NCI-H460 (cell line): ENCODE data around the gene ANO6. TPM values are rescaled to one million over a fixed set of nuclear protein-coding genes. Genes with fewer than 3 reads are reported as not detected.

Experiments used
- DNase-seq: peaks from one replicate; pipeline ENCODE4 v3.0.0-alpha.2; 2016; ENCODE audit warnings: low read depth; ENCODE audit errors: extremely low read depth
- total RNA-seq: library from RNA; depleted of rRNA; stranded (reverse); fragments of >200 nt; shearing (Covaris generic); gene quantifications from 2 replicates; pipeline ENCODE4 v1.2.3, GENCODE V29; 2014

Gene ANO6
- total RNA-seq, 1 experiment from 2014 or later: 66.8 TPM

DNA sequence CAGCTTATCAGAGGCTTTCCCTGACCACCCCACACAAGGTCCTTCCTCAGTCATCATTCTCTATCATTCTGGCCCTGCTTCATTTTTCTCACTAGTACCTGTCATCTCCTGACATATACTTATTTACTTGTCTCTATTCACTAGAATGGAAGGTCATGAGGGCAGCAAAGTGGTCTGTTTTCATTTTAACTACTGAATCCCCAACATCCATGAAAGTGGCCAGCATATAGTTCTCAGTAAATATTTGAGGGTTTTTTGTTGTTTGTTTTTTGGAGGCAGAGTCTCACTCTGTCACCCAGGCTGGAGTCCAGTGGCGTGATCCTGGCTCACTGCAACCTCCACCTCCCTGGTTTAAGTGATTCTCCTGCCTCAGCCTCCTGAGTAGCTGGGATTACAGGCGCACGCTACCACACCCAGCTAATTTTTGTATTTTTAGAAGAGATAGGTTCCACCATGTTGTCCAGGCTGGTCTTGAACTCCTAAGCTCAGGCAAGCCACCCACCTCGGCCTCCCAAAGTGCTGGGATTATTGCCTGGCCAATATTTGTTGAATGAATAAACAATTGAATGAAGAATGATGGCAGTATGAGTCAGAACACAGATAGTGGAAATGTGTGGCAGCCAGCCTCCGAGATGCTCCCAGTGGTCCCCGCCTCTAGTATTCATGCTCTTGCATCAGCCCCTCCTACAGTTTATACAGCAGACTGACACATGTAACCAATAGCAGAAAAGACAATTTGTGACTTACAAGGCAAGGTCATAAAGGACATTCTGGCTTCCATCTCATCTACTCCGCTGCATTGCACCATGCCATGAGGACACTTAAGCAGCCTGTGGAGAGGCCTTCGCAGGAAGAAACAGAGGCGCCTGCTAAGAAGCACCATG lies 7.0 kb upstream of the ANO6 start:
- peak; percentile 33 for DNase-seq

DNA sequence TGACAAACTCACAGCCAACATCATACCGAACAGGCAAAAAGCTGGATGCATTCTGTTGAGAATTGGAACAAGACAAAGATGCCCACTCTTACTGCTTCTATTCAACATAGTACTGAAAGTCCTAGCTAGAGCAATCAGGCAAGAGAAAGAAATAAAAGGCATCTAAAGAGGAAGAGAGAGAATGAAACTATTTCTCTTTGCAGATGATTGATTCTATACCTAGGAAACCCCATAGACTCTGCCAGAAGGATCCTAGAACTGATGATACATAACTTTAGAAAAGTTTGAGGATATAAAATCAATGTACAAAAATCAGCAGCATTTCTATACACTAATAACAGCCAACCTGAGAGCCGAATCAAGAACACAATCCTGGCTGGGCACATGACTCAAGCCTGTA lies 6.1 kb upstream of the ANO6 start:
- DNase-seq: no peak

DNA sequence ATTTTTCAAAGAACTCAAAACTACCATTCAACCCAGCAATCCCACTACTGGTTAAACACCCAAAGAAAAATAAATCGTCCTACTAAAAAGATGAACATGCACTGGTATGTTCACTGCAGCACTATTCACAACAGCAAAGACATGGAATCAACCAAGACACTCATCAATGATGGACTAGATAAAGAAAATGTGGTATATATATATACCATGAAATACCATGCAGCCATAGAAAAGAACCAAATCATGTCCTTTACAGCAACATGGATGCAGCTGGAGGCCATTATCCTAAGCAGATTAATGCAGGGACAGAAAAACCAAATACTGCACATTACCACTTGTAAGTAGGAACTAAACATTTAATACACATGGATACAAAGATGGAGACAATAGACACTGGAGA lies 3.8 kb upstream of the ANO6 start:
- DNase-seq: no peak

DNA sequence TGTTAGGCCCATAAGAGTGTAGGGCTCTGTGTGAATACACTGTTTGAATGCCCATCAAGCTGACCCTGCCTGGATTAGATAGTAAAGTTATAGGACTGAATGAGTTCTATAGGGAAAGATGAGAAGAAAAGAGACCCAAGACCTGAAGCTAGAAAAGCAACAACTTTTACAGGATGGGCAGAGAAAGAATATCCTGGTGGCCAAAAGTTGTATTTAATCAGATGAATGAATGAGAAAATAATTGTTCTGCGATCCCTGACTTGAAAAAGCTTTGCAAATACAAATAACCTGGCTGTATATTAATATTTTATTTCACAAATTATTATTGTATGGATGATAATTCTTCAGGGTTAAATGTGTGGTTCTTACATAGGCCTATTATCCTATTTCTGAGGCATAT lies 2.8 kb upstream of the ANO6 start:
- DNase-seq: no peak

DNA sequence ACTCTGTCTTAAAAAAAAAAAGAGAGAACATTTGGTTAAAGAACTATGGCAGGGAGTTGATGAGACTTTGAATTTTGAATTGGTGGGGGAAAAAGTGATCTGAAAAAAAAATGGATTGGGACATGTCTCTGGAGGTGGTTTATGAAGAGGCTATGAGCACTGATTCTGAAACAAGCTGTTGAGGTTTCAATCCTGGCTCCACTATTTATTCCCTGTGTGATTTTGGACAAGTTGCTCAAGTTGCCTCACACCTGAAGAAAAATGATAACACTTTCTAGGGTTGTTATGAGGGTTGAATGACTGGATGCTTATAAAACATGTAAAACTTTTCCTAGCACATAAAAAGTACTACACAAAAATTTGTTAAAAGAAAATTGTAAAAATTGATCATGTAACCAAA lies 1.8 kb upstream of the ANO6 start:
- DNase-seq: no peak

DNA sequence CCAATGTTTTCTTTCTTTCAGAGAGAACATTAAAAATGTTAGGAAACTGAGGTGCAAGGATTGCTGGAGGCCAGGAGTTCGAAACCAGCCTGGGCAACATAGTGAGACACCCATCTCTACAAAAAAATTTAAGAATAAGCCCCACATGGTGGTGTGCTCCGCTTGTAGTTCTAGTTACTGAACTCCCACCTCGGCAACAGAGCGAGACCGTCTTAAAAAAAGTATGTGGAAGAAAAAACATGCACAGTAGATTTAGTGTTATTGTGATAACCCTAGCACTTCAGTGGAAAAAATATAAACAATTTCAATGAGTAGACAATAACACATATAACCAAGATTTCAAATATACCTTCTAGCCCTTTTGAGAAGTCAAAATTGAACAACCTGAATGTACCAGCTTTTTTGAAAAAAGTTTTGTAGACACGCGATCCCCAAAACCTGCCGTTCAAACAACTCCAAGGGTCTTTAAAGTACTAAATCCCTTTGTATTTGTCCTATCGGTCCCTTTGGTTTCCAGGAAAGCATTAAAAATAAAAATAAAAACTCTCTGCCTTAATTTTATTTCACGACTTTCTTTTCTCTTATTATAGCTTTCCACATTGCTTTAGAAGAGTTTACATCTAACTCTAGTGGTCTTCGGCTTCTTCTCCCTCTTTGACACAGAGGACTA lies 1.0 kb upstream of the ANO6 start:
- DNase-seq: no peak

DNA sequence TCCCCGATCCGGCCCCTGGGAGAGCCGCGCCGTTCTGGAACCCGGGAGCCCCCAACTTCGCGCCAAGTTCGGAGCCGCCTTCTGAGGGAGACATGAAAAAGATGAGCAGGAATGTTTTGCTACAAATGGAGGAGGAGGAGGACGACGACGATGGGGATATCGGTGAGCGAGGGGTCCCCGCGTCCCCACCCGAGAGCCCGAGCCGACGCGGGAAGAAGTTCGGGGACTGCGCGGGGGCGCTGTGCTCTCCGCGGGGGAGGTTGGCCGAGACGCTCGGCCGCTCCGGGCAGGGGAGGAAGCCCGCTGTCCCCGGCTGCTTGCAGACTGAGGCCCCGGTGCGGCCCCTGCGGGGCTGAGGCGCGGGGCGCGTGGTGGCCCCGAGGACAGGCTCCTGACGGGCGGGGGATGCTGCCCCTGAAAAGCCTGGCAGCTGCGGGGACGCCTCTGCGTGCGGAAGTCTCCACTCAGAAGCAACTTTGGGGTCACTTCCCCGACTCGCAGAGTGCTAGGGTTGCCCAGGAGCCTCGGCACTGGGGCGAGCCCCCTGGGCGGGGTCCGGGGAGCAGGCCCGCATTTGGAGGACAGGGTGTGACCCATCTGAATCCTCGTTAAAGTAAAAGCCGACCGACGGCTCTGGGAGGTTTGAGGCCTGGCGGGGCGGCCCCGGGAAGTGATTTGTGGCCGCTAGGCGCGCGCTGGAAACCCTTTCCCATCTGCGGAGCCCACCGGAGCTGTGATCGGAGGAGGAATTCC lies 511 bp downstream of the ANO6 start:
- DNase-seq: no peak

DNA sequence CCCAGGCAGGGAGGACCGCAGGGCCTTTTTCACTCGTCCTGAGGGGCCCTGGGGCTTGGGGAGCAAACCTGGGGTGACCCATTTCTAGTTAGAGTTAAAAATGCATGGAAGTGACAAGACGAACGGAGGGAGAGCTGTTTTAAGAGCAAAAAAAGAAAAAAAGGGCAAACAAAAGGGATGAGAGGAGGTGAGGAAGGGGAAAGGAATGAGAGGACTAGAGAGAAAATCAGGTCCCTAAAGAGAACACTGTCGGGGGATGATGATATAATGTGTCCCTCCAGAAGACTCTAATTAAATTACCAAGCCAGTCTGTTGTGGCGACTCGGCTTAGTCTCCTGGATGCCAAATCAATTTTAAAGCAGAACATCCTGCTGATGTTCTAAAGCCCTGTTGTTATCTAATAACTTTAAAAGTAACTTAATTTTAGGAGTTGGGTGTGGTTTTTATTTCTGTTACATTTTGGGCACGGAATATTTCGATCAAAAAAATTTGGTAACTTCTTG lies 1.1 kb downstream of the ANO6 start:
- no peak for DNase-seq

DNA sequence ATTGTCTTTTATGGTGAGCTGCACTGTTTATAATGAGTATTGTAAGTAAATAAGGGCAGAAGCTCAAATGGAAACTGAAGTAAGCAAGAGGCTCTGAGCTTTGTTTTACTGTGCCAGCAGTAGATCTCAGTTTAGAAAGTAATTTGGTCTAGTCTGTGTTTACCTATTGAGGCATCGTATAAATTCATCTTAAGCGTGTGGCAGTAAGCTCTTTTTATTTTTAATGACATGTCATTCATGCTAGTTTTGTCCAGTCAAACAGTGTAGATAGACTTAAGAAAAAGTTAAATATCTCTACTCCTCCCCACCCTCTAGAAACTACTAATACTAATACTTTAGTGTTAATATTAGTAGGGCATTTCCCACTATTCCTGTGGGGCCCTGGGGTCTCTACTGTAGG lies 2.0 kb downstream of the ANO6 start:
- no peak for DNase-seq

DNA sequence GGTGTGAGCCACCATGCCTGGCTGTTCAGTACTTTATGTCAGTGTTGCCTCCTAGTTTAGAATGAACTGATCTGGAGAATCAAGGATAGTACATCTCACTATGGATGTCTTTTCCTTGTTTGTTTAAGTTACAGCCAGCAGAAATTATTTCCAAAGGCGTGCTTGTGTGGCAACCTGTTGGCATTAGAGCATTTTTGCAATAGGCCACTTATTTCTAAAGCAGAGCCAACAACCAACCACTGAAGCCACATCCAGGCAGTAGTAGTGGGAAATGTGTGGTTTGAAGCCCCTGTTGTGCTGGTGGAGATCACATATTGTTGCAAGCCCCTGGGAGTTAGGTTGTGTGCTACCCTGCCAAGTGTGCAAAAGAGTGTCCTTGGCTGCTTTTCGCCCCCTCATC lies 3.7 kb downstream of the ANO6 start:
- DNase-seq: no peak

DNA sequence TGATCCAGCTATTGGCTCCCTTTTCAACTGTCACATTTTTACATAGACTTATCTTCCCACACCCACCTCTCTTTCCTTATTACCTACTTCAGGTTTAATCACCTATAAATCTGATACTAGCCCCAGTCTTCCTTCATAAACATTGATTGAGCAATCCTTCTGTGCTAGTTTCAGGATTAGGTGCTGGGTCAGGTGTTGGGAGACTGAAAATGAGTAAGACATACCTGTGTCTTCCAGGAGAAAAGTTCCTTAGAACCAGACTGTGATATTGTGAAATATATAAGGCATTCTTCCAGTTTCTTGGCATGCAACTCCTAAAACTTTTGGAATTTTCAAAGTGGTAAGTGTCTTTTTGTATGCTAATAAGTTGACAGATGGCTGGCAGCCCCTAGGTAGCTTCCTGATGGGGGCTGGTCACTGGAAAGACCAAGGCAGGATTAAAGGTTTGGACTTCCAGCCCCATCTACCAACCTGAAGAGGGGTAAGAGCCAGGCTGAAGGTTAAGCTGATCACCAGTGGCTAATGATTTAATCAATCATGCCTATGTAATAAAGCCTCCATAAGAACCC lies 4.6 kb downstream of the ANO6 start:
- no peak for DNase-seq

DNA sequence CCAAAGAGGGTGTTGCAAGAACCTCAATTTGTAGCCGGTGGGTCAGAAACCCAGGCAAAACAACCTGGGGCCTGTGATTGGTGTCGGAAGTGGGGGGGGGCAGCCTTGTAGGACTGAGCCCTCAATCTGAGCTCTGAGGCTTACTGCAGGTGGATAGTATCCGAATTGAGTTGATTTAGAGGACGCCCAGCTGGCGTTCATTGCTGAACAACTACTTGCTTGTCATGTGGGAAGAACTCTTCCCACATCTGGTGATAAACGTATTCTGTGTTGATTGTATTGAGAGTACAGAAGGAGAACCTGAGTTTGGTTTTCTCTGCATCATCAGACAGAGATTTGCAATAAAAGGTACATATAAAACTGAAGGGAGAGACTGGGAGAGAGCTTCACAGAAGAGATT lies 5.1 kb downstream of the ANO6 start:
- DNase-seq: no peak

DNA sequence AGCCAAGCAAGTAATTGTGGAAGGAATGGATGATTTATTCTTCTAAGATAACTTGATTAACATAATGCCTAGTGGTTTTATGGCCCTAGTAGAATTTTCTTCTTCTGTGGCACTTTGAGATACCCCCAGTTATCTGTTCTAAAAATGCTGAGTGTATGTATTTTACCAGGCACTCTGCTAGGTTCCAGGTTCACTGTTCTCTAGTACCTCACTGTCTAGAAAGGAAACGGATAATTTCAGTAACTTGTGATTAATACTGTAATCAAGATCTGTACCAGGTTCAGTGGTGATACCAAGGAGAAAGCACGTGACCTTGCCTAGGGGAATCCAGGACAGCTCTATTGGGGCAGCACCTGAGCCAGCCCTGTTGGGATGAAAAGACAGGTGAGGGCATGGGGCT lies 8.0 kb downstream of the ANO6 start:
- no peak for DNase-seq

DNA sequence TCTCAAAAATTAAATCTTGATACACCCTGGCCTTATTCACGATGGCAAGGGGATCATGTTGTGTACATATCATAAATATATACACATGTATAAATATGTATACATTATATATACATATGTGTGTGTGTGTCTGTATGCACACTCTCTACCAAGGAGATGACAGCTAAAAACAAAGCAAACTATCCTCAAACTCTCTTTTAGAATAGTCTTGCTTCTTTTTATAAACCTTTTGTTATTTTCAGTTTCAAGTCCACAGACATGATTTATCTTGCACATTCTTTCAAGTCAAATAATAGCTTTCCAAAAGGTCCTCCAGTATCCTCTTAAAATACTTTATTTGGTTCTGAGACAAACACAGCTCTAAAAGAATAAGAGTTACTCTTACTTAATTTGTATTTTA lies 8.4 kb downstream of the ANO6 start:
- no peak for DNase-seq

DNA sequence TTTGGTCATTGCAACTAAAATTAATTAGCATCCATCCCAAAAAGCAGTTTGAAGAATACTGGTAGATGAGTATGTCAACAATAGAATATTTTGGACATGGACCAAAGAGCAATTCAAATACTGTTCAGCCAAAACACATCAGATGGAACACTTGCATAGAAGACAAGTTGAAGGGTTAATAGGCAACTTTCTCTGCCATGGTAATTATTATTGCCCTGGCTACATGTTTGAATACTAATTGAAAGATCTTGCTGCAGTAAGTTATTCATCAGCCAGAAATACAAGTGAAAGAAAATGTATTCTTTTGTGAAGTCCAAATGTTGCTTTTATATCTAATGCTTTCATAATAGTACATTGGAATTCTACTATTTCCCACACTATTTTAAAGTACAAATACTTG lies 10.1 kb downstream of the ANO6 start:
- no peak for DNase-seq

DNA sequence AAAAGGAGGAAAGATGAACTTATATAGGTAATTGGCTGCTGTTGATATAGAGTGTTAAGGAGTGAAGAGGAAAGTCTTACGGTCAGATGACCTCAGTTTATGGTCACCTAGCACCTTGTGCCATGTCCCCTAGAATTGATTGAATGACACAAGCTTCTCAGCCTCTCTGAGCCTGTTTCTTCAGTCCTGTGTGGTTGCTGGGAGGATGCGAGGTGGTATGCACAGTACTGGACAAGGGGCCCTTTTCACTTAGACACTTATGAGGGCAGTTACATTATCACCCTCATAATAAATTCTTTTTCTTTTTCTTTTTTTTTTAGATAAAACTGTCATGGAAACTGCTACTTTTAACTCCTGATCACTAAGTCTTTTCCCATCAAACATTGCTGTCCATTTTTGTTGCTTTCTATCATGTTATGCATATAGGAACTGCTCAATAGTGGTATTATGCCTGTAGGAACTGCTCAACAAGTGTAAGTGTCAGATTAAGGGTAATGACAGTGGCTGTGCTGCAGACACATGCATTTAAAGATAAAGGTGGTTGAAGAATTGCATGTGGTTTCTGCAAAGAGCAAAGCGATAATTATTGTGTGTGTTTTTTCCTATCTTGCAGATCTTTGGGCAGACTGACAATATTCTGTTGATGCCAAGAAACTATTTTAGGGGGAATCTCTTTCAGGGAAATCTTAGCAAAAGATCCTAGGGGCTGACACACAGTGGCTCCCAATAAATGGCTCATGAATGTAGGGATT lies 11.6 kb downstream of the ANO6 start:
- DNase-seq: no peak

DNA sequence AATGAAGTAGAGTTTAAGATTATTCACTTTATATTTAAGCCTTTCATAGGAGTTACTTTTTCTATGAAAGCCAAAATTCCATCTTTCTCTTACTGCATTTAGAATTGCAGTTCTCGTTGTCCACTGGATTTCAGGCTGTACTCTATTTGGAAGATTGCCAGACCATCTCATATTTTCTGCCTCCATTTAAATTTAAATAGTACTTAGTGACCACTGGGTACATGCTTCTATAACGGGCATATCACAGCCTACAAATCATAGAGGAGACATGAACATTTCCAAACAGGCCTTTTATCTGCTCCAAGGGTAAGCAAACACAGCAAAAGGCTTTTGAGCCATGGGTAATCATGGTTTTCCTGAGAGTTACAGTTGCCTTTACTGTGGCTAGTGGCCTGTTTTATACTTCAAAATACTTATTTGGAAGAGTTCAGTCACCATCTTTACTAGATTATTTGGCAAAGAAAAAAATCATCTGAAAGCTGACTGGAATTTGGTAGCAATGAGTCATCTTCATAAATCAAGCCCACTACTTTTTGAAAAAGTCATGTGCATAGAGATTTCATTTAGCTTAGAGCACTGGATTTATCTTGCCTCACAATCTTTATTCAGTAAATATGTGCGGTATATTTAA lies 15.7 kb downstream of the ANO6 start:
- no peak for DNase-seq

DNA sequence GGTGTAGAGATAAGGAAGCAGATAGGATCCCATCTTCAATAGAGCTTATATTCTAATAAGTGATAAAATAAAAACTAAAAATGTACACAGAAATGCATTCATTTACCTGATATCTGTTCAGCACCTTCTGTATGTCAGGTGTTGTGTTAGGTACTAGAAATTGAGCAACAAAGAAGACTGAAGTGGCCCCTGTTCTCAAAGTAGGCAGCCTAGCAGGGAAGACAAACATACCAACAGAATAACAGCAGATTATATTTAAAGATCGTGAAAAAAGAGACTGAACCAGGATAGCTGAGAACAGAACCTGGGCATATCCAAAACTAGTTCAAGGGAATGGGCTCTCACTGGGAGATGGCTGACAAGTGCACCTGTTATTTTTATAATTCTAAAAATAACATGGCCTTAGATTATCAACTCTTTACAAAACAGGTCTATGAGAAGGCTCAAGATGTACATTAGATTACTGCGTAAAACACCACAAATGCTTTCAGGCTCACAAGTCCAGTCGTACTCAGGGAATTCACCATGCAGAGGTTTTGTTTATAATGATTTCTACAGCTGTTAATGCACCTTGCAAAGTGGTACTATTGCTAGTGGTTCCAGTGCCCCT lies 16.4 kb downstream of the ANO6 start:
- no peak for DNase-seq

DNA sequence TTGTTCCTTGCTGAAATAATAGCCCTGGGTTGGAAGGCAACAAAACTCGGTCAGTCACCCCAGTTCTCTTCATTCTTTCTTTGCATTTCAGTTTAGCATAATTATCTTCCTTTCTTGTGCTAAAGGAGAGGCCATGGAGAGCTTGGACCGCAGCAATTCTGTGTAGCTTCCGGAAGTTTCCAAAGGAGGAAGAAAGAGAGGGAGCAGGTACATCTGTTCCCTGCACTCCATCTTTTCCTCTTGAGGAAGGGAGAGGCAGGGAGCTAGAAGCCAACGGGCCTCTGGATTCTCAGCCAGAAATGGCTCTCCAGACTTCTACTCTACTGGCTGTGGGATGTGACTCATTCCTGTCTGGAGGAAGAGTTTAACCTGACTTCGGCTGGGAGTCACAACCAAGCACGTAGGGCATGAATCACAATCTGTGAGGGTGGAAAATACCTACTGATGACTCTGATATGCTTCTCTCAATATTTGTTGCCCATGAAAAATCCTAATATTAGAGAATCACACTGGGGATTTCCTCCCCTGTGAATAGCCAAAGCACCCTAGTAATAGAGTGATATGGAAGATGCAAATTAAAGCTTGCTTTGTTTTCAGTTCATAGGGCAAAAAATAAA lies 17.0 kb downstream of the ANO6 start:
- DNase-seq: peak; percentile 75
